Erythroblast (primary cell): ENCODE data around the gene THYN1.

Experiments
- GATA1 ChIP-seq: IDR thresholded peaks from 2 replicates; pipeline ENCODE4 v1.6.1; 2011; ENCODE audit warnings: low read depth, mild to moderate bottlenecking, control low read depth, low read length, moderate library complexity
- POLR2A ChIP-seq: IDR thresholded peaks from 2 replicates; pipeline ENCODE4 v1.6.1; 2011; ENCODE audit warnings: mild to moderate bottlenecking, low read length

DNA sequence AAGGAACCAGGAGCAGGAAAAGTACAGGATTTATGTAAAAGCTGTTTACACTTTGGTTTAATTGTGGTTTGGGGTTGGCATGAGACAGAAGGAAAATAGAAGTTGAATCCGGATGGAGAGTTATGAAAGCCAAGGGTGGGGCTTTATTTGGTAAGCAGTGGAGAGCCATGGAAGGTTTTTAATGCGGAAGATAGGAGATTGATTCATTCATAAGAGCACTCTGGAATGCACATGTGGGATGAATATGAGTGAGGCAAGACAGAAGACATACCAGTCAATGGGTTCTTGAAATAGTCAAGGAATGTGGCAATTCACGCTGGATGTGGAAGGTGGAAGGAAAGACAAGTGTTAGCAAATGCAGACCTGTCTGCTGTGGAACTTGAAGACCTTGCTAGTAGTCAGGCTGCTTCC is 13.7 kb upstream of the THYN1 start:
- TF ChIP-seq POLR2A (no peak), GATA1 (no peak)
